Stimulated activated CD4-positive, alpha-beta T cell treated with anti-CD3 and anti-CD28 coated beads, Interleukin-4, amount 100 ng/mL, for 4 hours (primary cell): ENCODE measurements around the gene FAM50B.
"Not testable (repeated sequence)": the region's sequence is repeated elsewhere in the genome, so short reads cannot be mapped to it uniquely, and the experiment has no call there.

Experiments used
- DNase-seq, 2 experiments: peaks; one replicate each; pipeline ENCODE4 v3.0.0-alpha.2; 2020

Gene FAM50B

DNA sequence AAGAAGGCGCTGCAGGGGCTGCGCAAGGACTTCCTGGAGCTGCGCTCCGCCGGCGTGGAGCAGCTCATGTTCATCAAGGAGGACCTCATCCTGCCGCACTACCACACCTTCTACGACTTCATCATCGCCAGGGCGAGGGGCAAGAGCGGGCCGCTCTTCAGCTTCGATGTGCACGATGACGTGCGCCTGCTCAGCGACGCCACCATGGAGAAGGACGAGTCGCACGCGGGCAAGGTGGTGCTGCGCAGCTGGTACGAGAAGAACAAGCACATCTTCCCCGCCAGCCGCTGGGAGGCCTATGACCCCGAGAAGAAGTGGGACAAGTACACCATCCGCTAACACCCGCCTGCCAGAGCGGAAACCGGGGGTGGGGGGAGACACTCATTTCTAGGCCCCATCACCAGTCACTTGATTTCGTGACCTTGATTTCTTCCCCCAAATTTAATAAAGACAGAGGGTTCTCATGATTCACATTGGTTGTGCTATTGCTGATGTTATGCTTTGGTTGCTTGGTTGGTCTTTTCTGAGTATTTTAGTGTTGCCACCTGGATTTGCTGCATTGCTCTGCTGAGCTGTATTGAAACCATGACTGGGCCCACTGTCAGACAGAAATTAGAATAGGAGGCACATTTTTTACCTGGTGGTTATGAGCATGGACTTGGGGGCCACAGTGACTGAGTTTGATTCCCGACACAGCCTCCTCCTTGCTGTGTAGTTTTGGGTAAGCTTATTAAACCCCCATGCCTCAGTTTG is 1.5 kb downstream of the FAM50B start:
- peak; percentile 13 to 36 for DNase-seq

- DNase-seq = no peak
Measured at GRCh38 chr6:3851839-3852238, 2.7 kb downstream of the FAM50B start.

GRCh38 chr6:3852391-3852790 is 3.2 kb downstream of the FAM50B start:
- no peak for DNase-seq

- DNase-seq = no peak
Measured at GRCh38 chr6:3855866-3856265, 6.7 kb downstream of the FAM50B start.

DNA sequence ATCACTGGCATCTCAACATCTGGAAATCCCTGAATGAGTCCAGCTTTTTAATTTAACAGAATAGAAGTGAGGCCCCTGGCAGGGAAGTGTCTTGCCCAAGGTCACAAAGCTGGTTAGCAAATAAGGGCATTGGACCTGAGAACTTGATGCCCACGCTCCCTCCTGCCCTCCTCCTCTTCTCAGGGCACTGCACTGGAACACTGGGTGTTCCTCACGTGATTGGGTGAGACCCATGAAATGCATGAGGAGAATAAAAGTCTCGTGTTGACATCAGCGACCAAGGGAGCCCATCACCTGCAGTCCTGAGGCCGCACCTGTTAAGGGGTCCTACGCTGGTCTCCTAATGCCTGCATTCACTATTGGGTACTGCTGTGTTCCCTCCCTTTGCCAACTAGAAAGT is 7.4 kb downstream of the FAM50B start:
- no peak for DNase-seq

GRCh38 chr6:3857468-3858456 is 8.6 kb downstream of the FAM50B start:
- no peak for DNase-seq

- no peak for DNase-seq
Measured at GRCh38 chr6:3859878-3860552, 10.8 kb downstream of the FAM50B start.

GRCh38 chr6:3861424-3861823 is 12.3 kb downstream of the FAM50B start:
- DNase-seq = no peak

DNA sequence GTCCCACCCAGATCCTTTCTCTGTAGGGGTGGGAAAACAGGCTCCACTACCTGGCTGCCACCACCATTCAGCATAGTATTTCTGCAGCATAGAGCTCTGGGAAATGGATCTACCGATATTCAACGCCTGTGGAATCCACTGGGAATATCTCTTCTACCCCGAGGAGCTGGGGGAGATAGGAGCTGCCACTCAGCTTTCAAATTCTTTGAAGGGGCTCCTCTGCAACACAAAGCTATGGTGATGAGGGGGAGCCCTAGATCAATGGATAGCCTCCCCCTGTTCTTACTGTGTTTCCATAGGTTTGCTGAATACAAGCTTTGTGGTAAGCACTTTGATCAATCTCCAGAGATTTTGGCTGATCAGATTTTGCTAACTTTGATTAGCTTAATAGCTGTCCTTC is 12.9 kb downstream of the FAM50B start:
- no peak for DNase-seq

DNA sequence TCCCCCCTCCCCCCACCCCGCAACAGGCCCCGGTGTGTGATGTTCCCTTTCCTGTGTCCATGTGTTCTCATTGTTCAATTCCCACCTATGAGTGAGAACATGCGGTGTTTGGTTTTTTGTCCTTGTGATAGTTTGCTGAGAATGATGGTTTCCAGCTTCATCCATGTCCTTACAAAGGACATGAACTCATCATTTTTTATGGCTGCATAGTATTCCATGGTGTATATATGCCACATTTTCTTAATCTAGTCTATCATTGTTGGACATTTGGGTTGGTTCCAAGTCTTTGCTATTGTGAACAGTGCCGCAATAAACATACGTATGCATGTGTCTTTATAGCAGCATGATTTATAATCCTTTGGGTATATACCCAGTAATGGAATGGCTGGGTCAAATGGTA is 14.1 kb downstream of the FAM50B start:
- DNase-seq = not testable (repeated sequence)

GRCh38 chr6:3865463-3865862 is 16.3 kb downstream of the FAM50B start:
- DNase-seq = no peak

GRCh38 chr6:3867641-3868502 is 18.7 kb downstream of the FAM50B start:
- no peak for DNase-seq

GRCh38 chr6:3868544-3868943 is 19.4 kb downstream of the FAM50B start:
- DNase-seq = no peak

DNA sequence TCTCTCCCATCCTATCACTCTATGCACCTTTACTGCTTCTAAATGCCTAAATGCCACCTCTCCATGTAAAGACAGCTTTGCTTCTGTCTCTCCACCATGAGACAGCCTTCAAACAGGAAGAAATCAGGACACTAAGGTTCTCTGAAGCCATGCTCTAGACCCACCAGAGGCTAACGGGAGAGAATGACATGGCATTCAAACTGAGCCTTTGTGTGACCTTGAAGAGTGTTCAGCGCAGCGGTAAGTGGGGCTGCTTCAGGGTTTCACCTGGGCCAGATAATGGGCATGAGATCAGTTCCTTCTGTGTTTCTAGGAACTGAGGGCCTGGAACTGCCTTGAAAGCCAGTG is 20.1 kb downstream of the FAM50B start:
- DNase-seq = no peak

DNA sequence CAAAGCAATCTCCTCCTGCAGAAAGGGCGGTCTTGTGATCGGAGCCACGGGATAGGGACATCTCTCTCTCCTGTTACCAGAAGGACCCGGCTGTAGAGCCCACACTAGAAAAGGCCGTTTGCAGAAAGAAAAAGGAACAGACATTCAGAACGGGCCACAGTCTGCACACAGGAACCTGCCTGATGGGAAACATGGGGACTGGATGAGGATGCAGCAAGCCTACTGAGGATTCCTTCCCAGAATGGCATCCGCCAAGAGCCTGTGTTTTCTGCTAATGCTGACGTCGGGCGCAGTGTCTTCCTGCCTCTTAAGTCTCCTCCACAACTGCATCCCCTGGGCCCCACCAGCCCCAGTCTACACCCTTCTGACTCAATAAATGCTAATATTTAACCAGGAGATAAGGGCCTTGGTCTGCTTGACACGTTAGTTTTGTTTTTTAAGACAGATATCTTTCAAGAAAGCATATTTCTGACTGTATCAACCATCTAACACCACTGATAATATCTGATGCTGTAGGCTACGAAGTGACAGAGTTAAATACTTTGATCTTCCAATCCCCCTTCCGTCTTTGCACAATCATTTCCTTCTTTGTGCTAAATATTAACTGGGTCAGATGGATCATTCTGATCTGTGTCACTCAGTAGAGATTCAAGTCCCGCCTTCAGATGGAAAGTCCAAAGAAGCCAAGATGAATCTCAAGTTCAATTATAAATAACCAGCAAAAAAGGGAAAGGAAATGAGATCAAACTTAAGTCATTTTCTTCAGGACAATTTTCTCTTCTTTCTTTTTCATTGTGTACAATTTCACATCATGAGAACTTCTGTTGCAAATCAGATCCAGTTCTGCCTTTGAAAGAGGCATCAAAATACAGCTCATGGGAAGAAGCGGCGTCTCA is 20.7 kb downstream of the FAM50B start:
- peak in 1 of 2 experiments; percentile 4 for DNase-seq

GRCh38 chr6:3870528-3870925 is 21.4 kb downstream of the FAM50B start:
- DNase-seq = no peak

- no peak for DNase-seq
Measured at GRCh38 chr6:3871515-3871914, 22.3 kb downstream of the FAM50B start.

- no peak for DNase-seq
Measured at GRCh38 chr6:3871939-3872338, 22.8 kb downstream of the FAM50B start.

GRCh38 chr6:3872370-3872854 is 23.2 kb downstream of the FAM50B start:
- no peak for DNase-seq

DNA sequence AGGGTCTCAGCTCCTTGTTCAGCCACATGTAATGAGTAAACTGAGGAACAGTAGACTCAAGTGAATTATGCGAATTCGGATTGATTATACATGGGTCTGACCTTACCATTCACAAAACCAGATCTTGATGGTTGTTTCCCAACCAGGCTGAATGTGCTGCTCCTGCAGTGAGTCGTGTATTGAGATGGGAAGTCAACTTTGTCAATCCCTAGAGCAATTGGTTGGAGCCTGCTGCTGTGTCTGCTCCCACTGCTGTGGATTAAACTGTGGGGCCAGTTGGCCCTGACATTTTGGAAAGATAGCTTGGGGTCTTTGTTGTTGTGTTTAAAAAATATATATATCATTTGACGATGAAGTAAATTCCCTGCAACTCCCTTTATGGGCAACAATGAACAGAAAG is 23.9 kb downstream of the FAM50B start:
- DNase-seq = no peak

DNA sequence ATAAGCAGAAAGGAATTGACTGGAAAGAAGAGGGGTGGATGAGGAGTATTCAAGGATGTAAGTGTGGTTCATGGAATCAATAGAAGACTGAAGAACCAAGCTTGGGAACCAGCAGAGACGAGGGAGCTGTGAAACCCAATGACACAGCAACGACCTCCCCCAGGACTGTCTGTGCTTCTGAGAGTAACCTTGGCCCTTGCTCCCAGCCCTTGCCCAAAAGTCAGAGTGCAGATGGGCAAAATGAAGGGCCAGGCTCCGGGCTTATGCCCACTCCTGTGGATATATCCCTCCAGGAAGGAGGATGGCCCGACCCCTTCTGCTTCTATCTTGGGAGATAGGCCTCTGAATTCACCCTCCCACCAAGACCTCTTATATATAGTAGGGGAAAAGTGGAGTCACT is 24.9 kb downstream of the FAM50B start:
- no peak for DNase-seq
